ENCODE data around the gene CXCL14. TPM values are rescaled to one million over a fixed set of nuclear protein-coding genes. Genes with fewer than 3 reads are reported as not detected.

The CXCL14 gene
- total and polyA plus RNA-seq, 2 donors from 2014 or later: 104 to 414 TPM

DNA sequence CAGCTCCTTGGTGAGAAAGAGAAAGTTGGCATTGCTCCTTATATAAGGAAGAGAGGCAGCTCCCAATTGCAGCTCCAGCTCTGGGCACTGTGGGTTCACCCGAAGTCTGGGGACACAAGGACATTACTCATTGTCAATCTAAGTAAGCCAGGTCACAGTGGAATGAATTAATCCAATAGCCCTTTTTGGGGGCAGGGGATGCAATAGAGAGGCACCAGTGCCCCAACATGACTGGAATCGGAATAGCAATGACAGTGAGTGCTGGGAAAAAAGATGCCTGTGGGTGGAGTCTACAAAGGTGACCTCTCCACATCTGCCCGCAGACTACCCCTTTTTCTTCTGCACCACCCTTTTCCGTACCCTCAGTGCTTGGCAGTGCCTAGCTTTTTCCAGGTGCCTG is 31.9 kb downstream of the CXCL14 start:
- Histone ChIP-seq H3K4me3 (ENCODE audit: low read length in 3 of 3) (no peak overlapping the region), H3K27me3 (ENCODE audit: control insufficient read depth, insufficient read depth, low read length) (peaks cover 73% of the 10 kb centered on the region), H3K9ac (ENCODE audit: low read length in 3 of 3) (no peak overlapping the region), H3K36me3 (ENCODE audit: control insufficient read depth in 2 of 3, insufficient read depth in 3 of 3, low read length in 3 of 3) (no peaks in the 10 kb centered on the region), H3K4me1 (ENCODE audit: control insufficient read depth in 2 of 3, insufficient read depth in 2 of 3, low read depth in 1 of 3, low read length in 3 of 3) (peaks cover 0 to 3% (median 0%) of the 10 kb centered on the region in 3 donors), H3K27ac (ENCODE audit: low read depth in 2 of 2, low read length in 2 of 2) (no peak overlapping the region), H3K9me3 (ENCODE audit: control insufficient read depth in 2 of 3, insufficient read depth in 1 of 3, low read length in 3 of 3) (no peaks in the 10 kb centered on the region)
- intact Hi-C loops (cut with DNase I): no loop called here
- DNase-seq (no peak), FAIRE-seq (no peak)
- TF ChIP-seq, protein P1, sequence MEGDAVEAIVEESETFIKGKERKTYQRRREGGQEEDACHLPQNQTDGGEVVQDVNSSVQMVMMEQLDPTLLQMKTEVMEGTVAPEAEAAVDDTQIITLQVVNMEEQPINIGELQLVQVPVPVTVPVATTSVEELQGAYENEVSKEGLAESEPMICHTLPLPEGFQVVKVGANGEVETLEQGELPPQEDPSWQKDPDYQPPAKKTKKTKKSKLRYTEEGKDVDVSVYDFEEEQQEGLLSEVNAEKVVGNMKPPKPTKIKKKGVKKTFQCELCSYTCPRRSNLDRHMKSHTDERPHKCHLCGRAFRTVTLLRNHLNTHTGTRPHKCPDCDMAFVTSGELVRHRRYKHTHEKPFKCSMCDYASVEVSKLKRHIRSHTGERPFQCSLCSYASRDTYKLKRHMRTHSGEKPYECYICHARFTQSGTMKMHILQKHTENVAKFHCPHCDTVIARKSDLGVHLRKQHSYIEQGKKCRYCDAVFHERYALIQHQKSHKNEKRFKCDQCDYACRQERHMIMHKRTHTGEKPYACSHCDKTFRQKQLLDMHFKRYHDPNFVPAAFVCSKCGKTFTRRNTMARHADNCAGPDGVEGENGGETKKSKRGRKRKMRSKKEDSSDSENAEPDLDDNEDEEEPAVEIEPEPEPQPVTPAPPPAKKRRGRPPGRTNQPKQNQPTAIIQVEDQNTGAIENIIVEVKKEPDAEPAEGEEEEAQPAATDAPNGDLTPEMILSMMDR (IDR thresholded peaks at IDR 0.05; ENCODE audit: borderline replicate concordance, extremely low read depth, insufficient read depth): no peak

DNA sequence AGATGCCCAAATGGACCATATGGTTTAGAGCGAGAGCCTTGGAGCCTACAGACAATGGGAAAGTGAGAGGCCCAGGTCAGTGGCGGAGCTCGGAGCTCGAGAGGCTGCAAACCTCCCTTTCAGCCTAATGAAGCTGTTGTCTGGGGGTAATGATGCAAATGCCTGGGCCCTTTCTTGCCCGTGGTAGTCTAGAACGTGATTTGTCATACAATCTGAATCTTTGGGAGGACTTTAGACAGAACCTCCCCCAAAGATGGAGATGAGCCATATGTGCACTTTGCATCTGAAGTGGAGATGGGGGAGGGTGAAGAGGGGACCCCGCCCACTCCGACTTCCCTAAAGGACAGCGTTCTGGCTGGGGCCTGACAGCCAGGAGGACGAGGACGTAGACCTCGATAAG is 32.7 kb downstream of the CXCL14 start:
- DNase-seq: no peak
- TF ChIP-seq, protein P1 (IDR thresholded peaks at IDR 0.05; ENCODE audit: borderline replicate concordance, extremely low read depth, insufficient read depth): no peak
- H3K27ac ChIP-seq (ENCODE audit: low read depth in 2 of 2, low read length in 2 of 2): no peak overlapping the region
- no peaks in the 10 kb centered on the region for H3K36me3 ChIP-seq (ENCODE audit: control insufficient read depth in 2 of 3, insufficient read depth in 3 of 3, low read length in 3 of 3)
- intact Hi-C loops (cut with DNase I): no loop called here
- no peaks in the 10 kb centered on the region for H3K9me3 ChIP-seq (ENCODE audit: control insufficient read depth in 2 of 3, insufficient read depth in 1 of 3, low read length in 3 of 3)
- H3K27me3 ChIP-seq (ENCODE audit: control insufficient read depth, insufficient read depth, low read length): peaks cover 74% of the 10 kb centered on the region
- H3K9ac ChIP-seq (ENCODE audit: low read length in 3 of 3): no peak overlapping the region
- H3K4me3 ChIP-seq (ENCODE audit: low read length in 3 of 3): no peak overlapping the region
- H3K4me1 ChIP-seq (ENCODE audit: control insufficient read depth in 2 of 3, insufficient read depth in 2 of 3, low read depth in 1 of 3, low read length in 3 of 3): peaks cover 0 to 3% (median 0%) of the 10 kb centered on the region in 3 donors
- no peak for FAIRE-seq

DNA sequence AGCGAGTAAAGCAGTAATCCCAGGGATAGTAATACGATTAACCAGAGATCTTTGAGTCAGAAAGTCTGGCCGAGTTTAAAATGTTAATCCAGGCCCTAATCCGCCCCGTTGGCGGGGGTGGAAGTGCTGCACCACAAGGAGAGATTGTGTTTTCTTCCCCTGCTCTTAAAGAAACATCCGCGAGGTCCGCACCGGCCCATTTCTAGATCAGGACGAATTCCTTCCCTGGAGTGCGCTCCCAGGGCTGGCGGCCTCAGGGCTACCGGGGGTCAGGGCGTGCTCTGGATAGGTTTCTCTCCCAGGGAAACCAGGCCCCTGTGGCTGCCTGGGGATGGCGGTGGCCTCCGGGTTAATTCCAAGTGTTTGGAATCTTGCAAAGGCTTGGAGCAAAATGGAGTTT is 33.7 kb downstream of the CXCL14 start:
- Histone ChIP-seq H3K9ac (ENCODE audit: low read length in 3 of 3) (no peak overlapping the region), H3K4me3 (ENCODE audit: low read length in 3 of 3) (no peak overlapping the region), H3K9me3 (ENCODE audit: control insufficient read depth in 2 of 3, insufficient read depth in 1 of 3, low read length in 3 of 3) (no peaks in the 10 kb centered on the region), H3K27ac (ENCODE audit: low read depth in 2 of 2, low read length in 2 of 2) (no peak overlapping the region), H3K4me1 (ENCODE audit: control insufficient read depth in 2 of 3, insufficient read depth in 2 of 3, low read depth in 1 of 3, low read length in 3 of 3) (peaks cover 0 to 3% (median 0%) of the 10 kb centered on the region in 3 donors), H3K36me3 (ENCODE audit: control insufficient read depth in 2 of 3, insufficient read depth in 3 of 3, low read length in 3 of 3) (no peaks in the 10 kb centered on the region), H3K27me3 (ENCODE audit: control insufficient read depth, insufficient read depth, low read length) (peaks cover 78% of the 10 kb centered on the region)
- DNase-seq (no peak), FAIRE-seq (no peak)
- TF ChIP-seq, protein P1 (IDR thresholded peaks at IDR 0.05; ENCODE audit: borderline replicate concordance, extremely low read depth, insufficient read depth): no peak
- intact Hi-C loops (cut with DNase I): no loop called here
